CMK (cell line): ENCODE data around the gene PDLIM7.

ENCODE experiments used
- DNase-seq: peaks from one replicate; pipeline ENCODE4 v3.0.0-alpha.2; 2010; ENCODE audit warnings: low read depth

Gene PDLIM7

DNA sequence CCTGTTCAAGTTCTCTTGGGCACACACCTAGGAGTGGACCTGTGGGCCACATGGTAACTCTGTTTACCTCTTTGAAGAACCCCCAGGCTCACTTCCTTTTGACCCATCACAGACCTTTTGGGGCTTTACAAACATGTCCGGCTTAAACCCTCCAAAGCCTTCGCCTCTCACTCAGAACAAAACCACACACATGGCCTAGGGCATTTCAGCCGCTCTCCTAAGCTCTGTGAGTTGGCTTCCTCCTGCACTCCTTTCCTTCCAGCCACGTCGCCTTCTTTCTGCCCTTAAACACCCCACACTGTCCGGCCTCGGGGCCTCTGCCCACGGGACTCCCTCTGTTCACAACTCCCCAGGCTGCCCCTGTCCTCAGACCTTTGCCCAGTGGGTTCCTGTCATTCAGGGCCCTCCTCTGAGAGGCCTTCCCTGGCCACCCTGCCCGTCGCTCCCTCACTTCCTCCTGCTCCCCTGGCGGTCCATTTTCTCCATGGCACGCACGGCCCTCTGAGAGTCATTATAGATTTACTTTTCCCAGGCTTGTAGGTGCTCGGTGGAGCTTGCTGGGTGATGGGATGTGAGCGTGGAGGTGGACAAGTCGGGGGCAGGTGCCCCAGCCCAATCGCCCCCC lies 10.3 kb upstream of the PDLIM7 start:
- DNase-seq, result no peak

DNA sequence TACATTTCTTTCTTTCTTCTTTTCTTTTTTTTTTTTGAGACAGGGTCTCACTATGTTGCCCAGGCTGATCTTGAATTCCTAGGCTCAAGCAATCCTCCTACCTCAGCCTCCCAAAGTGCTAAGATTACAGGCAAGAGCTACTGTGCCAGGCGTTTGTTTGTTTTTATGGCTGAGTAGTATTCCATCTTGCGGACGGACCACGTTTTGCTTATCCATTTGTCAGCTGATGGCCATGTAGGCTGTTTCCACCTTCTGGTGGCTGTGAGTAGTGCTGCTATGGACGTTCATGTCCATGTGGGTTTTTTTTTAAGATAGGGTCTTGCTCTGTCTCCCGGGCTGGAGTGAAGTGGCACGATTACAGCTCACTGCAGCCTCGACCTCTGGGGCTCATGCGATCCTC lies 9.8 kb upstream of the PDLIM7 start:
- no peak for DNase-seq

DNA sequence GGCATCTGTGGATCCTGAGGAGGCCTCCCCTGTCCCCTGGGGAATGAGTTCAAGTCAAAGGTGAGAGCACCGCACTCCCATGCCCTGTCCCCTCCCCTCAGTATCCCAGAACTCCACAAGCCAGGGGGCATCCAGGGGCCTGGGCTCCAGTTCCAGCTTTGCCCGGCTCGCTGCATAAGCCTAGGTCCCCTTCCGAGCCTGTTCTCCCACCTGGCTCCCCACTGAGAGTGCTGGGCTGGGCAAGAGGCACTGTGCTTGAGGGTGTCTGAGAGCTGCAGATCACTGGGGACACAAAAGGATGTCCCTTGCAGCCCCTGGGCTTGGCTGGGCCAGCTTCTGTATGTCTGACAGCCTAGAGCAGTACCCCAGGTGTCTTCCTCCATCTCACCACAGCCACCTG lies 7.7 kb upstream of the PDLIM7 start:
- no peak for DNase-seq

DNA sequence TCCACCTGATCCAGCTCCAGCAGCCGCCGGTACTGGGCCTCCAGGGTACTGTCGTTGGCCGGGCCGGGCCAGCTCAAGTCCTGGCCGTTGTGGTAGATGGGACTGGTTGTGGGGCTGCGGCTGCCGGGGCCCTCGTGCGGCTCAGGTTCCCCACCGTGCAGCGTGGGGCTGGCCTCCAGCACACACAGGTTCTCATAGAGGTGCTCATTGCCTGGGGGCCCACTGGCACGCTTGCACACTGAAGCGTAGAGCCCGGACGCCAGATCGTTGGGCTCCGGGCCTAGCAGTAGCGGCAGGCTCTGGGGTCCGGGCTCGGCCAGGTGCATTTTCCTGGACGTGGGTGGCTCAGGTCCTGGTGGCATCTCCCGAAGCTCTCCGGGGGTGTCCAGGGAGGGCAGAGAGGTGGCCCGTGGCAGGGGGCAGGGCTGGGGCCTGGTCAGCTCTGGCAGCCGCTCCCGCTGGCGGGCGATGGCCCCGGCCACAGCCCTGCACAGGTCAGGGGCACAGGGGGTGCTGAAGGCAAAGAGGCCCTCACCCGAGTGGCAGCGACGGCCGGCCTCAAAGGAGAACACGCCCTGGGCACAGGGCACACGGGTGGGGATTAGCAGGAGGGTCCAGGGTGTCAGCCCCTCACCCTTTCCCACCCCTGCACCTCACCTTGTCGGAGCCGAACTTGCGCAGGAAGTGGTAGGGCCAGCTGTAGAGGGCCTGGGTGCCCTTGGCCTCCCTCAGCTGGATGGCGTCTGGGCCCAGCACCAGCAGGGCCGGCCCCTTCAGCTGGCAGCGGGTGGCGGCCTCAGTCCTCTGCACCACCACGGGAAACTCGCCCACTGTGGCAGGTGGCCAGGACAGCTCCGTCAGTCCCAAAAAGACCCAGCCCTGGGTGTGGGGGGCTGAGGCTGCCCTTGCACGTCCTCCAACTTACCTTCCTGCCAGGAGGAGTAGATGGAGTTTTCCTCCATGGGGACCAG lies 7.0 kb upstream of the PDLIM7 start:
- no peak for DNase-seq

DNA sequence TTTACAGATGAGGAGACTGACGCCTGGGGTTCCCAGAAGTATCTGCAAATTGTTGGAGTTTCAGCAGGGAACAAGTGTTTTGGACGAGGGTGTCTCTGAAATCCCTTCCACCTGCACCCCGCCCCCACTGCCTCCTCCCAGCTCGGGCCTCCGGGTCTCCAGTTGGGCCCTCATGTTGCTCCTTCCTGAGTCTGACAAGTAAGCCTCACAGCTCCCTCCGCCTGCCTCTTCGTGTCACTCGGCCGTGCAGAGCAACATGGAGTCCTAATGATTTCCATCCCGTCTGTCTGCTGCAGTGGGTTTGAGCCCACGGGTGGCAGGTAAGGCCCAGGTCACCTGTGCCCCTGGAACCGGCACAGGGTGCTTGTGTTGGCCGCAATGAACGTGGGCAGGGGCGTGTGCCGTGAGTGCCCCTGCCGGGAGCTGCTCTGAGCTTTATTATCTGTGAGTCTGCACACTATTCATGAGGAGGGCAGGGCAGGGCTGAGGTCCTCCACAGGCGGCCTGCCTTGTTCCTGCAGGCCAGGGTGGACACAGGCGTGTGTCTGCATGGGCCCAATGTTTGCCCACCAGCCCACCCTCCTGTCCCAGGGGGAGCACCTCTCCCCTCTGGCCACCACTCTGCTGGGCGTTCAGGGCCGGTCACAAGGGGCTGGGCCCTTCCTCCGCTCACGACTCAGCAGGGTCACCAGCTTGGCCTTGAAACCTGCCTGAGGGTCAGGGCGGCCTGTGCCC lies 6.1 kb upstream of the PDLIM7 start:
- no peak for DNase-seq

DNA sequence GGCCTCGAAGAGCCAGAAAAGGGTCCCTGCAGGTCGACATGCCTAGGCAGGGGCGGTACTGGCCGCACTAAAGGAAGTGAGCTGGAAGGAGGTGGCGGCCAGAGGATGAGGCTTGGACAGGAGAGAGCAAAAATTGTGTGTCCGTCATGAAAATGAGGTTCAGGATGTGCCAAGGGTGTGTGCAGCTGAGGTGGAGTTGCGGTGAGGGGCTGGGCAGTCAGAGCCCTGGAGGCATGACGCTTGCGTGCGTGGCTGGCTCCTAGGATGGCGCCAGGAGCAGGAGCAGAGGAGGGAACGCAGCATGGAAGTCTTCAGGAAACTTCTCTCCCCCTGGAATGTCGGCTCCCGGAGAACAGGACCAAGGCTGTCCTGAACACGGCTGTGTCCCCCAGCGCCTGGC lies 5.5 kb upstream of the PDLIM7 start:
- no peak for DNase-seq

DNA sequence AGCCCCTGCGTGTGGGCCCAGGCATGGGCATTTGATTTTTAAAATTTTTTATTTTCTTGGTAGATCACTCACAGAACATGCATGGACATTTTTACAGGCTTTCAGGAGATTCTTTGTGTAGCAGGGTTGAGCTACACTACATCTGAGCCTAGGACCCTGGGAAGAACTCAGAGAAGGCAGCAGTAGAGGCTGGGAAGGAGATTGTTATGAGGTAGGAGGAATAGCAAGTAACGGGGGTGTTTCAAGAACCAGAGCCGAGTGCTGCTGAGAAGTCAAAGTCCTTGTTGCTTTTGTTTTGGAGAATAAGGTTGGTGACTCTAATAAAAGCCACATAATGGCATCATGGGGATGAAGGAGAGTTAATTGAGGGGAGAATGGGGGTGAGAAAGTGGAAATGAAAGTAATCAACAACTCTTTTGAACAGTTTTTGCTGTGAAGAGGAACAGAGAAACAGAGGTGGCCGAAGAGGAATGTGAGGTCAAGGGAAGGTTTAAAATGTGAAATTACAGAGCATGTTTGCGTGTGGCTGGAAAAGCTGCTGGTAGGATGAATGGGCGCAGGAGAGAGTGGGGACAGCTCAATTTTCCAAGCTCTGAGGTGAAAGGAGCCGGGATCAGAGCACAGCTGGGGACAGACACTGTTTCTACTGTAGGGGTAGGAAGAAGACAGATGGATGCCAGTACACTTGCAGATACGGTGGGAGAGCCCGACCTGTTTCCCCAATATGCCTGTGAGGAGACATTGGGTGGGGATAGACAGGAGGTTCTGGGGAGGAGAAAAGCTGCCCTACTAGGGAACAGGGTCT lies 4.7 kb upstream of the PDLIM7 start:
- no peak for DNase-seq

DNA sequence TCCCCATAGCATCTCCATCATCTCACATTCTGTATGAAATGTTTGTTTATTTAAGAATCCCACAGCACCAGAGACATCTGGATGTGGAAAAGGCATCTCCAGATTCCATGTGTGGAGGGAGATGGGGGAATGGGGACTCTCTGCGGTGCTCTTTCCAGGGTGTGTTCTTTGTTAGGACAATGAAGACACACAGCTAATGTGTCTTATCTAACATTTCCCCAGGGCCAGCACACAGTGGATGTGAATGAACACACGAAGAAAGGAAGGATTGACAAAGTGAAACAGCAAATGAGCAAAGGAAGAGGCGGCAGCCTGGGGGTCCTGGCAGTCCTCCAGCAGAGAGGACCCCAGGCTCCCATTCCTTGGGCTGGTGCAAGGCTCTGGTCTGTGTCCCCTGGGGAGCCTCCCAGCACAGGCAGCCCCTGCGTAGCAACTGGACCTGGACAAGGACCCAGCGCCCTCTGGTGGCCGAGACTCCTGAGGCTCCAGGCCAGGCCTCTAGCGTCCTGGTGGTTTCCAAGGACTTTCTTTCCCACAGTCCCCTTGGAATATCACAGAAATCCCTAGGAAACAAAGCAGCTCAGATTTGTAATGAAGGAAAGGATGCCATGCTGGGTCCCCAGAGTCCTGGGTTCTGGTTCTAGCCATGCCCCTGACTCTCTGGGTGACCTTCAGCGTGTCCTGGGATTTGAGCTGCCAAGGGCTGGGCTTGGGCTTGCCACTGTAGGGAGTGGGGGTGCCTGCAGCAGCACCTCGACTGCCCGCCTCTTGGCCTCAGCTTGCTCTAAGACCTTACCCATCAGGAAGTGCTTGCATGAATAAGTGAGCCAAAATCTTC lies 3.5 kb upstream of the PDLIM7 start:
- DNase-seq, result no peak

DNA sequence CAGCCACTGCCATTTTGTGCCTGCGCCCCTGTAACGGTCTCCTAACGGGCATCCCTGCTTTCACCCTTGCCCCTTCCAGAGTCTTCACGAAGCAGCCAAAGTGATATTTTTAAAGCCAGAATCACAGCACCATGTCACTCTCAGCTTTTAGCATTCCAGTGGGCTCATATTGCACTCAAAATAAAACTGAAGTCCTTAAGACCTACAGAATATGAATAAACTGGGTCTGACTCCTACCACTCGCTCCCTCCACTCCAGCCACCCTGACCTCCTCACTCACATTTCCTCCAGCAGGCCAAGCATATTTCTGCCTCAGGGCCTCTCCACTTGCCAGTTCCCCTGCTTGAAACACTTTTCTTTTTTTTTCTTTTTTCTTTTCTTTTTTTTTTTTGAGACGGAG lies 2.4 kb upstream of the PDLIM7 start:
- no peak for DNase-seq

DNA sequence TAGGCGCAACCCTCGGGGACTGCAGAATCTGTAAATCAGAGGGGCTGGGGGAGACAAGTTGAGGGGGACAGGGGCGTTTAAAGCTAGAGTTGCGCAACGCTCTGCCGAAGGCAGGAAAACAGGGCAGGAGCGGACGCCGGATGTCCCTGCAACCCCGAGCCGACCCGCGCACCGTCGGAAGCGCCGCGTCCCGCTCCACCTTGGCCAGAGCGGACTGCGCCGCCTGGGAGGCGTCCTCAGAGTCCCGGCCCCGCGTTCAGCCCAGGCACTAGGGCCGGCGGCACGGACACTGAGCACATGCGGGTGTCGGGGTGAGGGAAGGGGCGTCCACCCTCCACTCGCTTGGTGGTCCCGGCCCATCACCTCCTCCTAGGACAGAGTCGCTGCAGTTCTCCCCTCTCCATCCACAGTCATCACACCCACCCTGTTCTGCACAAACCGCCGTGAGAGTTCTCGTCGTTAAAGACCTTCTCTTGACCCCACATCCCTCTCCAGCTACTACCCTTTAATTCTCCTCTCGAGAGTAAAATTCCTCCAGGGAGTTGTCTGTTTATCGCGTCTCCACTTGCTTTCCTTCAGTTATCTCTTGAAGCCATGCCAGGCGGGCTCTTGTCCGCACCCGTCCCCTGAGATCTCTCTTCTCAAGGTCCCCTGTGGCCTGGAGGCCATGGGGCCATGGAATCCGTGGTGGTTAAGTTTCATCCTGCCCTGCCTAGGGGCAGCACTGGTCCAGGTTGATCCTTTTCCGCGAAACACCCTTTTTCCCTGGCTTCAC lies 796 bp upstream of the PDLIM7 start:
- DNase-seq, result no peak

DNA sequence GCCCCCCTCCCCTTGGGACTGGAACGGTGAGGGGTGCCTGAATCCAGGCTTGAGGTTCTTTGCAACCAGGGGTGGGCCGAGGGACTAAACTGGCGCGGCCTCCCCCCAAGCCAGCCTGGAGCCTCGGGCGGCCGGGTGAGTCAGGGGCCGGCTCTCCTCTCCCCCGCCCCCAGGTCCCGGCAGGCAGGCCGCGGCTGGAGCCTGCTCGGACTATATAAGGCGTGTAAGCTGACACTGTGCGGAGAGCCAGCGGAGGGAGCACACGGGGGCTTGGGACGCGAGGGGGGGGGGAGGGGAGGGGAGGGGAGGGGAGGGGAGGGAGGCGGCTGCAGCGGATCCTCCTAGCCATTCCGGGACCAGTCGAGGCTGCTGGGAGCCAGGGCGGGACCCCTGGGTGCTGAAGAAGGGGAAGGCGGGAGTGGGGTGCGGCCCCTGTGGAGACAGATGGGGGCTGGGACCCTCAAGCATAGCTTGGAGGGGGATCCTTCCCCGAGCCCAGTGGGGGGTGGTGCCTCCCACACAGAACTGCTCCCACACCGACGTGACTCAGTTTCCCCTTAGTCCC lies 595 bp downstream of the PDLIM7 start:
- DNase-seq, result no peak

DNA sequence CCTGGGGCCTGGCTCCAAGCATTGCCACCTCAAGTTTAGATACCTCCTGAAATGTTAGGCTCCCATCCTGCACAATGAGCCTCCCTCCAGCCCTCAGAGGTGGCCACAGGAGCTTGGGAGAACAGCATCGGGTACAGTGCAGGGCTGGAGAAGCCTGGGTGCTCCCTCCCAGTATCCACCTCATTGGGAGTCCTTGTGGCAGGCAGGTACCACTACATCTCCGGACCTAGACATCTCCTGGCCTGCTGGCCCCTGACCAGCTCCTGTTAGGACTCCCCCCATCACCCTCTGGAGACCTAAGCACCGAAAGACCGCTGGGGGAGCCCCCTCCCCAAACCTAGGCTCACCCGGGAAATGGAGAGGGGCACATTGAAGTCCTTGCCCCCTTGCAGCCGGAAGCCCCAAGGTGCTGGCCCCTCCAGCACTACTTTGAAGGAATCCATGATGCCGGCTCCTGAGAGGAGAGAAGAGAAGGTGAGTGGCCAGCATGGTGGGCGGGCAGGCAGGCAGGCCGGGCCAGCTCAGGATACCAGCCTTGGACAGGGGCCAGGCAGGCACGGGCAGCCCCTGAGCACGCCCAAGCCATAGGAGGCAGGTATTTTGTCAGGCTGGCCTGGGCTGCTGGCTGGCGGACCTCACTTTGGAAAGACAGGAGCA lies 1.2 kb downstream of the PDLIM7 start:
- DNase-seq, result no peak

DNA sequence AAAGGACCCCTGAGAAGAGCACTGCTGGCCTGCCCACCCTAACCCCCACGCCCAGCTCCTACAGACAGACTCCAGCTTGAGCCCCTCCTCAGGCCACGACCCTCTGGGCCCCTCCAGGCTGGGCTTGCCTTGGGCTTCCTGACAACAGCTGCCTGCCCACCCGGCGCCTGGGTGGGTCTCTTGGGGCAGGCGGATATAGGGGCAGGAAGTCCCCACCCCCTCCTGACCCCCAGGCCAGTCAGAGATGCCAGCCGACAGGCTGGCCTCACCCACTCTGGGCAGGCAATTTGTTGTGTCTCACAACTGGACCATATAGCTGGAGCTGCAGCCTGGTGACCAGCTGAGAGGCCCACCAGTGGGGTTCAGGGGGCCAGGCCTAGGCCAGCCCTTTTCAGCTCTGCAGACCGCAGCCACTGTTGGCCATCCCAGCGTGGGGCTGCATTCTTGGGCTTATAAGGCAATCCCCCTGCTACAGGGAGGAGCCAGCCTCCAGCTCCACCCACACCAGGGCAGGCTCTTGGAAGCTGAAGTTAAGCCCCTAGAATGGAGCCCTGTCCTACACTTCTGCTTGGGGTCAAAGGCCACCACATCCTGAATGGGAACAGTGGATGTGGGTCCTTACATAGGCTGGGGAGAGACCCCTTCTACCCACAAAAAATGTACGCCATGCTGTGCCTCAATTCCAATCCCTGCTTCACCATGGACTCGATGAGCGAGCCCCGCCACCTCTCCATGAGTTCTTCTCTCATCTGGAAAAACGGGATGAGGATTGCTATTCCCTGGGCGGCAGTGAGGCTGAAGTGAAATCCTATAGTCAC lies 2.0 kb downstream of the PDLIM7 start:
- no peak for DNase-seq

DNA sequence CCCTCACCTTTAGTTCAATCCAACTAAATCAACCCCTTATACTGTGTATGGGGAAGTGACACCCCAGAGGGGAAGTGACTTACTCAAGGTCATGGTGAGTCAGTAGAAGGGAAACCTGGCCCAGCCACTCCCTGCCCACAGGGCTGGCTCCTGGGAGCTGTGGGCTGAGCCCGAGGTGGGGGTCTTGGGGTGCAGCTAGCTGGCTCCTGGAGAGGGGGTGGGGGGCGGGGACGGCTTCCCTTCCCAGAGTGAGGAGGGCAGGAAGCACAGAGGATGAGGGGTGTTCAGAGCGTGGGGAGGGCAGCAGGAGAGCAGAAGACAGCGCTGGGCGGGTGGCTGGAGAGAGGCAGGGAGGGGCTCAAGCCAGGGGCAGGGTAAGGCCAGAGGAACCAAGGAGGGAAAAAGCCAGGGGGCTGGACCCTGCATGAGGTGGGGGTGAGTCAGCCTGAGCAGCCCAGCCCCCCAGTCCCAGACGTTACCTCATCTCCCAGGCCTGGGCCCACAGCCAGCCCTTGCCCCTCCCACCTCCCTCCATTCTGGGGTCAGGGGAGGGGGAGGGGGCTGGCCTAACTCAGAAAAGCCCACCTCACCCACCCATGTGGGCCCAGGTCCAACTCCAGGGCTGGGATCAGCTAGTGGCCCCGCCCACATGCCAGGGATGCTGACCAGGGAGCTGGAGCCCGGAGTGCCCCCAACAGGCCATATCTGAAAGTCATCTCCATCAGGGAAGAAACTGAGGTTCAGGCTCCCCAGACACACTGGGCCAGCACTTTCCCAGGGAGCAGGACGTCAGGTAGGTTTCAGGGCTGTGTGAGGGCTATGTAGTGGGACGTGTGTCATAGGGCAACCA lies 2.8 kb downstream of the PDLIM7 start:
- DNase-seq, result no peak

DNA sequence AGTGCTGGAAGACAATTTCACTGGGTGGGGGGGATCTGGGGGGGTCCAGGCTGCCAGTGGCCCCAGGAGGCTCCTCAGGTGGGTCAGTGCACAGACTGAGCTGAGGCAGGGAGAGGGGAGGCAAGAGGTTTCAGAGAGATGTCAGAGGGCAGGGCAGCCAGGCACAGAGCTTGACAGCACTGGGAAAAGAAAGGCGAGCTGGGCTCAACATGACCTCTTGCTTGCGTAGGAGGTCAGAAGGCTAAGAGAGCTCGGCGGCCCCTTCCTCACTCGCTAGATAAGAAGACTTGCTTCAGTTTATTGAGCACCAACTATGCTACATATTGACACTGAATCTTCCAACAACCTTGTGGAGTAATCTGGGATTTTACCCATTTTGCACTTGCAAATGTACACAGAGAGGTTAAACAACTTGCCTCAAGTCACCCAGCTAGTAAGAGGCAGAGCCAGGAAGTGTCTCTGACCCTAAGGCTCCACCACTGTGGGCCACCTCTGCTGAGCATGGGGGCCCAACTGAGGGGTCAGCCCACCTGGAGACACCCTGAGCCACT lies 3.5 kb downstream of the PDLIM7 start:
- no peak for DNase-seq

DNA sequence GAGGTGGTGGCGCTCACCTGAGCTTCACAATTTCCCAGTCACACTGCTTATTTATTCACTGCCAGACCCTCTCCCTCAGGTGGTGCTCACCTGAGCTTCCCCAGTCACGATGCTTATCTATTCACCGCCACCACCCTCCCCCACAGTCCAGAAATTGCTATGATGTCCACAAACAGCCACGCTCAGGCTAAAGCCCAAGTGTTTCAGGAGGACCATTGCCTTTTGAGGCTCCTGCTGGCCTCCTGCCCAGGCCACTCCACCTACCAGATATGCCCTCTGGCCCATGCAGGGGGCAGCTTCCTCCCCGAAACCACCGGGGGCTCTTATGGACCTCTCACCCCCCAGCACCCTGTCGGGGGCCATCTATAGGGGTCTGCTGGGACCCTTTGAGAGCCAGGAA lies 4.6 kb downstream of the PDLIM7 start:
- no peak for DNase-seq
